Right atrium auricular region (tissue), 2 donors: ENCODE results near the gene ELP1. TPM values are rescaled to one million over a fixed set of nuclear protein-coding genes. Genes with fewer than 3 reads are reported as not detected.
"Not testable (repeated sequence)": the region's sequence is repeated elsewhere in the genome, so short reads cannot be mapped to it uniquely, and the experiment has no call there.

Experiments used
- DNase-seq: peaks from one replicate; pipeline ENCODE4 v3.0.0-alpha.2; 2019; ENCODE audit warnings: low spot score
- H3K27ac ChIP-seq, 2 donors: fragments of 200-600 bp; sonication (generic); 1 replicate in 1 of 2; 2 replicates in 1 of 2; pipeline ENCODE4 v1.5.1; 2016 to 2019
- H3K27me3 ChIP-seq, 2 donors: fragments of 200-600 bp; sonication (generic); one replicate each; pipeline versions ENCODE4 v1.5.1 to v1.6.0; 2017 to 2019
- H3K36me3 ChIP-seq: fragments of 200-600 bp; sonication (generic); one replicate; pipeline ENCODE4 v1.5.1; 2016
- H3K4me1 ChIP-seq, 2 donors: fragments of 200-600 bp; sonication (generic); one replicate each; pipeline versions ENCODE4 v1.5.1 to v1.6.0; 2017 to 2019
- H3K4me3 ChIP-seq, 2 donors: fragments of 200-600 bp; sonication (generic); 1 replicate in 1 of 2; 2 replicates in 1 of 2; pipeline ENCODE4 v1.5.1; 2017 to 2019; ENCODE audit warnings: mild to moderate bottlenecking in 1 of 2, moderate library complexity in 1 of 2
- H3K9me3 ChIP-seq, 2 donors: fragments of 200-600 bp; sonication (generic); one replicate each; pipeline ENCODE4 v1.5.1; 2019
- total RNA-seq, 2 donors: library from RNA; depleted of rRNA; stranded (reverse); fragments of >200 nt; gene quantifications; one replicate each; pipeline ENCODE4 v1.1.0, GENCODE V29; 2016
- TF ChIP-seq, protein P1 (sequence below), 2 donors: fragments of 200-600 bp; sonication (generic); IDR thresholded peaks; one replicate each; pipeline ENCODE4 v1.5.1; 2019; ENCODE audit warnings: antibody characterized with exemption in 2 of 2

ELP1 gene
- total RNA-seq, 2 donors from 2014 or later: 14.7 to 22.1 TPM

DNA sequence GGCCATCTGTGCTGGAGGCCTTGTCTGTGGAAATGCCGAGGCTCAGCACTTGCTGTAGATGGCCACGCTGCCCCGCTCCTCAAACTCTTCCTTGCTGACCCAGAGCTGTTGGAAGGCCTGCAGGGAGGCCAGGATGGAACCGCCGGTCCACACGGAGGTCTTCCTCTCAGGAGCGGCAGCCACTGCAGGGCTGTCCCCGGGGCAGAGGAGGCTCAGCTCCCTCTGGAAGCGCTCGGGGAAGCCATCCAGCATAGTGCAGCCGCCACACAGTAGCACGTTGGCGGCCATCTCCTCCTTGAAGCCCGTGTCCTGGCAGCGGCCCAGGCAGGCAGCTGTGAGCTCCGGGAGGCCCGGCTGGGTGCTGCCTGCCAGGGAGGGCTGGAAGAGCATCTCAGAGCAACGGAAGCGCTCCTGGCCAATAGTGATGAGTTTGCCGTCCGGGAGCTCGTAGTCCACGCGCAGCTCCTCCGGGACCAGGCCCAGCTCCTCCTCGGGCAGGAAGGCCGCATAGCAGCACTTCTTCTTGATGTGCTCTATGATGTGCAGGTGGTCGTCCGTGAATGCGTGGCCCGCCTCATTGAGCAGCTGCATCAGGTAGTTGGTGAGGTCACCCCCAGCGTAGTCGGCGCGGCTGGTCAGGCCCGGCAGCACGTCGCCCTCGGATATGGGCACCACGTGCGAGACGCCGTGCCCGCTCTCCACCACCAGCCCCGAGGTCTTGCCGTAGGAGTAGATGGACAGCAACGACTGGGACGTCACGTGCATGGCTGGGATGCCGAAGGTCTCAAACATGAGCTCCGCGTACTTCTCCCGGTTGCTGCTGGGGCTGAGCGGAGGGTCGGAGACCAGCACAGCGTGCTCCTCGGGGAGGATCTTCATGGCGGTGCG lies 79.0 kb downstream of the ELP1 start:
- Histone ChIP-seq H3K9me3 (no peaks in the 10 kb centered on the region), H3K27ac (no peak overlapping the region), H3K27me3 (no peaks in the 10 kb centered on the region), H3K4me3 (no peak overlapping the region), H3K4me1 (no peaks in the 10 kb centered on the region), H3K36me3 (no peaks in the 10 kb centered on the region)
- DNase-seq: no peak
- TF ChIP-seq, protein P1, sequence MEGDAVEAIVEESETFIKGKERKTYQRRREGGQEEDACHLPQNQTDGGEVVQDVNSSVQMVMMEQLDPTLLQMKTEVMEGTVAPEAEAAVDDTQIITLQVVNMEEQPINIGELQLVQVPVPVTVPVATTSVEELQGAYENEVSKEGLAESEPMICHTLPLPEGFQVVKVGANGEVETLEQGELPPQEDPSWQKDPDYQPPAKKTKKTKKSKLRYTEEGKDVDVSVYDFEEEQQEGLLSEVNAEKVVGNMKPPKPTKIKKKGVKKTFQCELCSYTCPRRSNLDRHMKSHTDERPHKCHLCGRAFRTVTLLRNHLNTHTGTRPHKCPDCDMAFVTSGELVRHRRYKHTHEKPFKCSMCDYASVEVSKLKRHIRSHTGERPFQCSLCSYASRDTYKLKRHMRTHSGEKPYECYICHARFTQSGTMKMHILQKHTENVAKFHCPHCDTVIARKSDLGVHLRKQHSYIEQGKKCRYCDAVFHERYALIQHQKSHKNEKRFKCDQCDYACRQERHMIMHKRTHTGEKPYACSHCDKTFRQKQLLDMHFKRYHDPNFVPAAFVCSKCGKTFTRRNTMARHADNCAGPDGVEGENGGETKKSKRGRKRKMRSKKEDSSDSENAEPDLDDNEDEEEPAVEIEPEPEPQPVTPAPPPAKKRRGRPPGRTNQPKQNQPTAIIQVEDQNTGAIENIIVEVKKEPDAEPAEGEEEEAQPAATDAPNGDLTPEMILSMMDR (IDR thresholded peaks at IDR 0.05): no peak

DNA sequence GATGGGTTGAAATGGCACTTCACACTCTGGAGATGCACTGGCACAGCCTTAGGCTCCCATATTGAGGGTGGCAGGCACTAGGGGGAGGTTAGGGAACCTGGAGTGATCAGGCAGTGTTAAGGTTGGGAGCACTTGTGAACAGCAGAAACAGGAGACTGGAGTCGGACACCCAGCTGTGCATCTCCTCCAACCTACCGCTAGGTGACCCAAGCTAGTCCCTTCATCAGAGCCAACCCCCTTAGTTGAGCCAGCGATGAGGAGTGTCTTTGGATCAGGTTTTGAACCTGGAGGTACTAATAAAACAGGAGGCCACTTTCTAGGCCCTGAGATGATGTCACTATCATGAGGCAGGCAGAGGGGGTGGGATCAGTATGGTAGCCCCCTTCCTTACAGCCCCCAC lies 79.8 kb downstream of the ELP1 start:
- Histone ChIP-seq H3K36me3 (no peaks in the 10 kb centered on the region), H3K27me3 (no peaks in the 10 kb centered on the region), H3K4me3 (no peak overlapping the region), H3K9me3 (no peaks in the 10 kb centered on the region), H3K27ac (no peak overlapping the region), H3K4me1 (no peaks in the 10 kb centered on the region)
- TF ChIP-seq, protein P1 (IDR thresholded peaks at IDR 0.05): no peak
- no peak for DNase-seq

DNA sequence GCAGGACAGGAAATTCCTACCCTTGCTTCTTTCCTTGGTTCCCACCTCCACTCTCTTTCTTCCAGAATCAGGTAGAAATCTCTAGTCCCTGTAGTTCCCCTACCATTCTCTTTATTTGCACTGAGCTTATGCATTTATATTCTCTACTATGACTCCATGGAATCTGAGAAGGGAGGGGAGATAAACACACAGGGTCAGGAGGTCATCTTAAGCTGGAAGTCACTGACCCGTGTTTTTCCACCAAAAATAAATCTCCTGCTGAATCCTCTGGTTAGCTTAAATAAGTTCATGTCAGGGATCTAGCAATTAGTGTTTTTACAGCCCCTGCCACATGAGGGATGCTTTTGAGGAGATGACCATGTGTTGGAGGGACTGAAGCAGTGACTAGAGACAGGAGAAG lies 81.8 kb downstream of the ELP1 start:
- H3K4me3 ChIP-seq: no peak overlapping the region
- no peaks in the 10 kb centered on the region for H3K36me3 ChIP-seq
- H3K4me1 ChIP-seq: no peaks in the 10 kb centered on the region
- H3K27me3 ChIP-seq: no peaks in the 10 kb centered on the region
- no peak overlapping the region for H3K27ac ChIP-seq
- no peaks in the 10 kb centered on the region for H3K9me3 ChIP-seq
- DNase-seq: no peak
- TF ChIP-seq, protein P1 (IDR thresholded peaks at IDR 0.05): no peak

DNA sequence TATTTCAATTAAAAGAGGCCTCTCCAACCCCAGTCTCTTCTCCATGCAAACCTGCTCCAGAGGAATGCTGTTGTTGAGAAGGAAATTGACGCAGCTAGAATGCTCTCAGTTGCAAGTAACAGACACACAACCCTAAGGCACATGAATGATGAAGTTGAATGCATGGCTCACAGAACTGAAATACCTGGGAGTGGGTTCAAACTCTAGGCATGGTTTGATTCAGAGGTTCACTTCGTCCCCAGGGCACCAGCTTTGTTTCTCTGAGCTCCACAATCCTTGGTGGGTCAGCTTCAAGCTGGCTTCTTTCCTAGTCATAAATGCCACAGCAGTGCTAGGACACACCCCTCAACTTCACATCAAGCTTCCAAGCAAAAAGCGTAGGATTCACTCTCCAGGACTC lies 82.8 kb downstream of the ELP1 start:
- Histone ChIP-seq H3K4me1 (no peaks in the 10 kb centered on the region), H3K4me3 (no peak overlapping the region), H3K27ac (no peak overlapping the region), H3K9me3 (no peaks in the 10 kb centered on the region), H3K27me3 (no peaks in the 10 kb centered on the region), H3K36me3 (no peaks in the 10 kb centered on the region)
- no peak for DNase-seq
- TF ChIP-seq, protein P1 (IDR thresholded peaks at IDR 0.05): no peak

DNA sequence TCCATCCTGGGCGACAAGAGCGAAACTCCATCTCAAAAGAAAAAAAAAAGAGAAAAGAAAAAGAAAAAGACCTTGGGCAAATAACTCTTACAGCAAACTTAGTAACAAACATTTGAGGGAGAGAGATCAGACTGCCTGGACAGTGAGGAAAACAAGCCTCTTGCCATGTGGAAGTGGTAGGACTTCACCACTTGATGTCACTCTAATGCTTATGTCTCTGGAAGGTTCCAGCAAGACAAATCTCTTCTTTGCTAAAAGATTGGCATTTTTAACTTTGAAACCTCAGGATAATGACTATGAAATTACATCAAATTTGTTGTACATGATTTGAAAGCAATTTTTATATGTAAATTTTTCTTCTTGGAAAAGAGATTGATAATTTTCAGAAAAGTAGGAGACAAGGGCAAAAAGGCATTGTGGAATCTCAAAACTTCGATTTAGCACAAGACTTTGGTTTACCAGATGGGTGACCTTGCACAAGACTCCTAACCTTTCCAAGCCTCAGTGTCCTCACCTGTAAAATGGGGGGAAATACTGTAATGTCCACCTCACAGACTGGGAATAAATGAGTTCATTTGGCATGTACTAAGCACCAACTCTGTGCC lies 83.5 kb downstream of the ELP1 start:
- H3K27ac ChIP-seq: no peak overlapping the region
- no peaks in the 10 kb centered on the region for H3K9me3 ChIP-seq
- H3K4me3 ChIP-seq: no peak overlapping the region
- no peak for DNase-seq
- TF ChIP-seq, protein P1 (IDR thresholded peaks at IDR 0.05): peak in 1 of 2 donors; percentile 16
- no peaks in the 10 kb centered on the region for H3K4me1 ChIP-seq
- H3K27me3 ChIP-seq: no peaks in the 10 kb centered on the region
- no peaks in the 10 kb centered on the region for H3K36me3 ChIP-seq

DNA sequence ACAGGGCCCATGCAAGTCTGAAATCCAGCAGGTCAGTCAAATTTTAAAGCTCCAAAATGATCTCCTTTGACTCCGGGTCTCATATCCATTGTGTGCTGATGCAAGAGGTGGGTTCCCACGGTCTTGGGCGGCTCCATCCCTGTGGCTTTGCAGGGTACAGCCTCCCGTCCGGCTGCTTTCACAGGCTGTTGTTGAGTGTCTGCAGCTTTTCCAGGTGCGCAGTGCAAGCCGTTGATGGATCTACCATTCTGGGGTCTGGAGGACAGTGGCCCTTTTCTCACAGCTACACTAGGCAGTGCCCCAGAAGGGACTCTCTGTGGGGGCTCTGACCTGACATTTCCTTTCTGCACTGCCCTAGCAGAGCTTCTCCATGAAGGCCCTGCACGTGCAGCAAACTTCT lies 85.6 kb downstream of the ELP1 start:
- DNase-seq, H3K27me3 ChIP-seq, H3K36me3 ChIP-seq, H3K9me3 ChIP-seq, H3K4me3 ChIP-seq, H3K4me1 ChIP-seq, H3K27ac ChIP-seq: not testable (repeated sequence)
